ENCODE measurements around the gene KCTD7.
"Not testable (repeated sequence)": the region's sequence is repeated elsewhere in the genome, so short reads cannot be mapped to it uniquely, and the experiment has no call there.

GRCh38 chr7:66614596-66614995 is 14.1 kb upstream of the KCTD7 start:
- TF ChIP-seq, protein P1, sequence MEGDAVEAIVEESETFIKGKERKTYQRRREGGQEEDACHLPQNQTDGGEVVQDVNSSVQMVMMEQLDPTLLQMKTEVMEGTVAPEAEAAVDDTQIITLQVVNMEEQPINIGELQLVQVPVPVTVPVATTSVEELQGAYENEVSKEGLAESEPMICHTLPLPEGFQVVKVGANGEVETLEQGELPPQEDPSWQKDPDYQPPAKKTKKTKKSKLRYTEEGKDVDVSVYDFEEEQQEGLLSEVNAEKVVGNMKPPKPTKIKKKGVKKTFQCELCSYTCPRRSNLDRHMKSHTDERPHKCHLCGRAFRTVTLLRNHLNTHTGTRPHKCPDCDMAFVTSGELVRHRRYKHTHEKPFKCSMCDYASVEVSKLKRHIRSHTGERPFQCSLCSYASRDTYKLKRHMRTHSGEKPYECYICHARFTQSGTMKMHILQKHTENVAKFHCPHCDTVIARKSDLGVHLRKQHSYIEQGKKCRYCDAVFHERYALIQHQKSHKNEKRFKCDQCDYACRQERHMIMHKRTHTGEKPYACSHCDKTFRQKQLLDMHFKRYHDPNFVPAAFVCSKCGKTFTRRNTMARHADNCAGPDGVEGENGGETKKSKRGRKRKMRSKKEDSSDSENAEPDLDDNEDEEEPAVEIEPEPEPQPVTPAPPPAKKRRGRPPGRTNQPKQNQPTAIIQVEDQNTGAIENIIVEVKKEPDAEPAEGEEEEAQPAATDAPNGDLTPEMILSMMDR (IDR thresholded peaks at IDR 0.05): not testable (repeated sequence)
- not testable (repeated sequence) for TF ChIP-seq POLR2A (IDR thresholded peaks at IDR 0.05)

All from thyroid gland (tissue), 4 donors.